ENCODE data around the gene OR5H6.

GRCh38 chr3:98274914-98275313 lies 10.9 kb downstream of the OR5H6 start:
- no peak for TF ChIP-seq ZNF8 (CRISPR knock-in tag; IDR thresholded peaks at IDR 0.05)
- no peak for TF ChIP-seq CREB5 (CRISPR knock-in tag; IDR thresholded peaks at IDR 0.05; ENCODE audit: low read depth)
- TF ChIP-seq ZFP3 (CRISPR knock-in tag; IDR thresholded peaks at IDR 0.05) = no peak
